ENCODE data around the gene COX6B1. TPM values are rescaled to one million over a fixed set of nuclear protein-coding genes. Genes with fewer than 3 reads are reported as not detected.

The COX6B1 gene
- total RNA-seq, 2 donors from 2014 or later = 401 to 445 TPM

DNA sequence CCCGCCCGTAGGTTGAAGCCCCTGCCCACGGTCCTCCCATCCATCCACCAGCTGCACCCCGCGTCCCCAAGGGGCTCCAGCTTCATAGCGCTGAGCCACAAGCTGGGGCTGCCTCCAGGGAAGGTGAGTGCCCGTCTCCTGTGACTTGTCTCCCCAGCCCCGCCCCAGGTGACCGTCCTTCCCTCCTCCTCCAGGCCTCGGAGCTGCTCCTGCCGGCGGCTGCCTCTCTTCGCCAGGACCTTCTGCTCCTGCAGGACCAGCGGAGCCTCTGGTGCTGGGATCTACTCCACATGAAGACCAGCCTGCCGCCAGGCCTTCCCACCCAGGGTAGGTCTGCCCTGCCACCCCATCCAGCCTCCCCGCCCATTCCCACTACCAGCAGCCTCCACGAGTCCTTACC, 28.1 kb upstream of the COX6B1 start:
- Histone ChIP-seq H3K27me3 (ENCODE audit: control insufficient read depth, insufficient read depth, low read length, poor library complexity, severe bottlenecking) (no peaks in the 10 kb centered on the region), H3K36me3 (ENCODE audit: control insufficient read depth, insufficient read depth, low read length) (peaks cover 18% of the 10 kb centered on the region), H3K4me3 (ENCODE audit: low read length) (no peak overlapping the region), H3K4me1 (ENCODE audit: control insufficient read depth, insufficient read depth, low read length) (no peaks in the 10 kb centered on the region), H3K9me3 (ENCODE audit: control insufficient read depth, low read length) (no peaks in the 10 kb centered on the region), H3K9ac (ENCODE audit: extremely low read depth, low read length, poor library complexity, severe bottlenecking) (no peak overlapping the region), H3K27ac (ENCODE audit: low read depth, low read length) (no peak overlapping the region)
- no peaks in the 10 kb centered on the region for H3K4me1 Mint-ChIP-seq
- no peaks in the 10 kb centered on the region for H3K9me3 Mint-ChIP-seq
- DNase-seq = no peak
- no peaks in the 10 kb centered on the region for H3K27me3 Mint-ChIP-seq (ENCODE audit: insufficient read depth)
- 90 to 92% methylated on average over 9 to 17 of the region's 17 CpGs for WGBS, 2 experiments (ENCODE audit: insufficient coverage in 1 of 2, insufficient read length in 1 of 2)
- H3K36me3 Mint-ChIP-seq (ENCODE audit: low read depth) = peaks cover 25% of the 10 kb centered on the region
- no peak for TF ChIP-seq CTCF (conservative IDR thresholded peaks at IDR 0.05)
- H3K4me3 Mint-ChIP-seq = no peak overlapping the region
- no peak overlapping the region for H3K27ac Mint-ChIP-seq

DNA sequence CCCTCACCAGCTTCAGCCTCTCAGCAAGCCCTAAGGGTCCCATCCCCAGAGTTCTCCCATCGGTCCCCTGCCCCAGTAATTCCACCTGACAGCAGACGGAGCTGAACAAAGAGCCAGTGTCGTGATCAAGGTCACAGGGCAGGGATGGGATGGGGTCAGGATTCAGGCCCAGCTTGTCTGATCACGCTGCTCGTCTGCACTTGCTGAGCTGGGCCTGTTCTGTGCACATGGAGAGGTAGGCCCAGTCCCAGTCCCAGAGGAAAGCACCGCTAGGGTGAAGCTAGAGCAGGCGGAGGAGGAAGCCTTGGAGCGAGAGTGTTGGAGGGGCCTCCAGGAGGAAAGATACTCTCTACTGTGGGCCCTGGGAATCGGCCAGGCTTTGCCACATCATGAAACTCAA, 26.4 kb upstream of the COX6B1 start:
- WGBS, 2 experiments (ENCODE audit: insufficient coverage in 1 of 2, insufficient read length in 1 of 2) = 93 to 96% methylated on average over 7 to 9 of the region's 9 CpGs
- no peak for TF ChIP-seq CTCF (conservative IDR thresholded peaks at IDR 0.05)
- DNase-seq = no peak
- H3K27me3 ChIP-seq (ENCODE audit: control insufficient read depth, insufficient read depth, low read length, poor library complexity, severe bottlenecking) = no peaks in the 10 kb centered on the region
- Mint-ChIP-seq H3K4me1 (no peaks in the 10 kb centered on the region), H3K27ac (no peak overlapping the region), H3K4me3 (no peak overlapping the region), H3K36me3 (ENCODE audit: low read depth) (peaks cover 20% of the 10 kb centered on the region), H3K9me3 (no peaks in the 10 kb centered on the region), H3K27me3 (ENCODE audit: insufficient read depth) (no peaks in the 10 kb centered on the region)
- H3K4me1 ChIP-seq (ENCODE audit: control insufficient read depth, insufficient read depth, low read length) = no peaks in the 10 kb centered on the region
- H3K9me3 ChIP-seq (ENCODE audit: control insufficient read depth, low read length) = no peaks in the 10 kb centered on the region
- H3K9ac ChIP-seq (ENCODE audit: extremely low read depth, low read length, poor library complexity, severe bottlenecking) = no peak overlapping the region
- H3K36me3 ChIP-seq (ENCODE audit: control insufficient read depth, insufficient read depth, low read length) = peaks cover 8% of the 10 kb centered on the region
- no peak overlapping the region for H3K4me3 ChIP-seq (ENCODE audit: low read length)
- no peak overlapping the region for H3K27ac ChIP-seq (ENCODE audit: low read depth, low read length)

DNA sequence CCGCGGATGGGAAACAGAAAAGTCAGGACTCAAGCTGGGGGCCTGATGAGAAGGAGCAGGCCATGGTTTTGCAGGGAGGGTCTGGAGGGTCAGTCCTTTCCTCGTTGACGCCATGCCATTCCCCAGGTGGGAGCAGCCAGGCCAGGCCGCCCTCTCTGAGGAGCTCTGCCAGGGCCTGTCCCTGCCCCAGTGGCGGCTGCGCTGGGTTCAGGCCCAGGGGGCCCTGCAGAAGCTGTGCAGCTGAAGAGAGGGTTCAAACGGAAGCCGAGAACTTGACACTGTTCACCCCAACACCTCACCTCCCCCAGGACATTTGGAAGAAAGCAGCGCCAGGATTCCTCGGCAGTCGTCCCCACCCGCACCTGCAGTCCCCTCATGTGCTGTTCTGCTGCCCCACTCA, 25.4 kb upstream of the COX6B1 start:
- Mint-ChIP-seq H3K4me3 (no peak overlapping the region), H3K9me3 (no peaks in the 10 kb centered on the region), H3K4me1 (no peaks in the 10 kb centered on the region), H3K36me3 (ENCODE audit: low read depth) (peaks cover 20% of the 10 kb centered on the region), H3K27ac (no peak overlapping the region), H3K27me3 (ENCODE audit: insufficient read depth) (no peaks in the 10 kb centered on the region)
- 87 to 95% methylated on average over 5 to 13 of the region's 13 CpGs for WGBS, 2 experiments (ENCODE audit: insufficient coverage in 1 of 2, insufficient read length in 1 of 2)
- H3K9me3 ChIP-seq (ENCODE audit: control insufficient read depth, low read length) = no peaks in the 10 kb centered on the region
- H3K4me1 ChIP-seq (ENCODE audit: control insufficient read depth, insufficient read depth, low read length) = no peaks in the 10 kb centered on the region
- peaks cover 7% of the 10 kb centered on the region for H3K36me3 ChIP-seq (ENCODE audit: control insufficient read depth, insufficient read depth, low read length)
- H3K9ac ChIP-seq (ENCODE audit: extremely low read depth, low read length, poor library complexity, severe bottlenecking) = no peak overlapping the region
- H3K27ac ChIP-seq (ENCODE audit: low read depth, low read length) = no peak overlapping the region
- DNase-seq = no peak
- H3K27me3 ChIP-seq (ENCODE audit: control insufficient read depth, insufficient read depth, low read length, poor library complexity, severe bottlenecking) = no peaks in the 10 kb centered on the region
- no peak for TF ChIP-seq CTCF (conservative IDR thresholded peaks at IDR 0.05)
- H3K4me3 ChIP-seq (ENCODE audit: low read length) = no peak overlapping the region

All from endodermal cell (in vitro differentiated cells).